HG03175 (cell line): Measurements from ENCODE around the gene DIO3.
"Not testable (repeated sequence)": the region's sequence is repeated elsewhere in the genome, so short reads cannot be mapped to it uniquely, and the experiment has no call there.

Source experiments
- ATAC-seq: cut with Tn5 transposase; IDR thresholded peaks from one replicate; pipeline ENCODE4 v1.9.1; 2021; ENCODE audit warnings: mild to moderate bottlenecking, moderate library complexity; ENCODE audit not compliant: unreplicated experiment

Gene DIO3

GRCh38 chr14:101540481-101541462, 20.5 kb upstream of the DIO3 start:
- ATAC-seq = no peak

- ATAC-seq = no peak
These were observed 18.9 kb upstream of the DIO3 start for GRCh38 chr14:101542391-101542790.

- no peak for ATAC-seq
These were observed 17.5 kb upstream of the DIO3 start for GRCh38 chr14:101543814-101544213.

- no peak for ATAC-seq
These were observed 16.7 kb upstream of the DIO3 start for GRCh38 chr14:101544550-101544949.

GRCh38 chr14:101546706-101547105, 14.6 kb upstream of the DIO3 start:
- ATAC-seq = no peak

- no peak for ATAC-seq
These were observed 14.1 kb upstream of the DIO3 start for GRCh38 chr14:101547107-101547738.

GRCh38 chr14:101547961-101548669, 13.2 kb upstream of the DIO3 start:
- ATAC-seq = no peak

GRCh38 chr14:101548710-101549109, 12.6 kb upstream of the DIO3 start:
- no peak for ATAC-seq

GRCh38 chr14:101549154-101549553, 12.1 kb upstream of the DIO3 start:
- no peak for ATAC-seq

- not testable (repeated sequence) for ATAC-seq
These were observed 10.9 kb upstream of the DIO3 start for GRCh38 chr14:101550202-101550912.

GRCh38 chr14:101551729-101552595, 9.3 kb upstream of the DIO3 start:
- no peak for ATAC-seq

- ATAC-seq = no peak
These were observed 8.5 kb upstream of the DIO3 start for GRCh38 chr14:101552786-101553231.

GRCh38 chr14:101553393-101553792, 7.9 kb upstream of the DIO3 start:
- ATAC-seq = no peak

- no peak for ATAC-seq
These were observed 7.4 kb upstream of the DIO3 start for GRCh38 chr14:101553931-101554330.

- ATAC-seq = no peak
These were observed 6.2 kb upstream of the DIO3 start for GRCh38 chr14:101554991-101555668.

GRCh38 chr14:101555669-101556043, 5.6 kb upstream of the DIO3 start:
- not testable (repeated sequence) for ATAC-seq

- ATAC-seq = no peak
These were observed 5.2 kb upstream of the DIO3 start for GRCh38 chr14:101556131-101556530.

- ATAC-seq = no peak
These were observed 4.6 kb upstream of the DIO3 start for GRCh38 chr14:101556566-101557320.

- no peak for ATAC-seq
These were observed 4.0 kb upstream of the DIO3 start for GRCh38 chr14:101557321-101557695.
